Cerebellar cortex (tissue), 1 donor: ENCODE results near the gene SLAIN2.
A peak's percentile ranks its signal among the peaks of the same experiment; 100 is the strongest.
"Not testable (repeated sequence)": the region's sequence is repeated elsewhere in the genome, so short reads cannot be mapped to it uniquely, and the experiment has no call there.

Experiments
- DNase-seq: peaks from one replicate; pipeline ENCODE4 v3.0.0-alpha.2; 2015; ENCODE audit warnings: low spot score

Gene SLAIN2

GRCh38 chr4:48340965-48341775, at the start of gene SLAIN2:
SLAIN2 (plus strand) TSS chr4:48341529; CDS start chr4:48341740, 211 bp downstream.
- peak; percentile 97 for DNase-seq

GRCh38 chr4:48292218-48292790, 49.0 kb upstream of the SLAIN2 start:
- not testable (repeated sequence) for DNase-seq

GRCh38 chr4:48295116-48295515, 46.2 kb upstream of the SLAIN2 start:
- no peak for DNase-seq

GRCh38 chr4:48296365-48296764, 45.0 kb upstream of the SLAIN2 start:
- DNase-seq: no peak

GRCh38 chr4:48297256-48297846, 44.0 kb upstream of the SLAIN2 start:
- no peak for DNase-seq

- DNase-seq: no peak
Observed at GRCh38 chr4:48299560-48299959, 41.8 kb upstream of the SLAIN2 start.

- DNase-seq: no peak
Observed at GRCh38 chr4:48300004-48300403, 41.3 kb upstream of the SLAIN2 start.

GRCh38 chr4:48305508-48305907, 35.8 kb upstream of the SLAIN2 start:
- DNase-seq: no peak

GRCh38 chr4:48307528-48307927, 33.8 kb upstream of the SLAIN2 start:
- DNase-seq: no peak

- no peak for DNase-seq
Observed at GRCh38 chr4:48308901-48309300, 32.4 kb upstream of the SLAIN2 start.

GRCh38 chr4:48311896-48312295, 29.4 kb upstream of the SLAIN2 start:
- DNase-seq: no peak

- not testable (repeated sequence) for DNase-seq
Observed at GRCh38 chr4:48314746-48315145, 26.6 kb upstream of the SLAIN2 start.

GRCh38 chr4:48315728-48316630, 25.4 kb upstream of the SLAIN2 start:
- peak; percentile 48 for DNase-seq

GRCh38 chr4:48321312-48321711, 20.0 kb upstream of the SLAIN2 start:
- no peak for DNase-seq

- DNase-seq: no peak
Observed at GRCh38 chr4:48322063-48322462, 19.3 kb upstream of the SLAIN2 start.

GRCh38 chr4:48324281-48324680, 17.0 kb upstream of the SLAIN2 start:
- no peak for DNase-seq

GRCh38 chr4:48329193-48329592, 12.1 kb upstream of the SLAIN2 start:
- DNase-seq: no peak

GRCh38 chr4:48329976-48330375, 11.4 kb upstream of the SLAIN2 start:
- no peak for DNase-seq

GRCh38 chr4:48331577-48332330, 9.6 kb upstream of the SLAIN2 start:
- DNase-seq: no peak

GRCh38 chr4:48332661-48333060, 8.7 kb upstream of the SLAIN2 start:
- no peak for DNase-seq

GRCh38 chr4:48333587-48333986, 7.7 kb upstream of the SLAIN2 start:
- DNase-seq: no peak
